GM19099 (cell line): ENCODE measurements around the gene TBC1D22B.

Experiments
- POLR2A ChIP-seq: IDR thresholded peaks from 3 replicates; pipeline ENCODE4 v1.6.1; 2011; ENCODE audit warnings: low read depth; ENCODE audit not compliant: insufficient read length; ENCODE audit errors: extremely low read depth

TBC1D22B gene

GRCh38 chr6:37273690-37274089, 16.1 kb downstream of the TBC1D22B start:
- TF ChIP-seq POLR2A, result no peak

- no peak for TF ChIP-seq POLR2A
Measured at GRCh38 chr6:37275350-37275749, 17.8 kb downstream of the TBC1D22B start.

- TF ChIP-seq POLR2A, result no peak
Measured at GRCh38 chr6:37277001-37277409, 19.4 kb downstream of the TBC1D22B start.

- TF ChIP-seq POLR2A, result no peak
Measured at GRCh38 chr6:37279366-37280134, 22.0 kb downstream of the TBC1D22B start.

GRCh38 chr6:37280162-37280887, 22.8 kb downstream of the TBC1D22B start:
- no peak for TF ChIP-seq POLR2A

GRCh38 chr6:37282371-37282770, 24.8 kb downstream of the TBC1D22B start:
- TF ChIP-seq POLR2A, result no peak

GRCh38 chr6:37283268-37283667, 25.7 kb downstream of the TBC1D22B start:
- no peak for TF ChIP-seq POLR2A

GRCh38 chr6:37283671-37284151, 26.1 kb downstream of the TBC1D22B start:
- TF ChIP-seq POLR2A, result no peak

- no peak for TF ChIP-seq POLR2A
Measured at GRCh38 chr6:37284781-37285180, 27.2 kb downstream of the TBC1D22B start.

GRCh38 chr6:37285861-37286311, 28.3 kb downstream of the TBC1D22B start:
- no peak for TF ChIP-seq POLR2A

GRCh38 chr6:37287519-37288157, 30.1 kb downstream of the TBC1D22B start:
- no peak for TF ChIP-seq POLR2A

- no peak for TF ChIP-seq POLR2A
Measured at GRCh38 chr6:37288247-37288646, 30.7 kb downstream of the TBC1D22B start.

GRCh38 chr6:37289931-37290330, 32.4 kb downstream of the TBC1D22B start:
- no peak for TF ChIP-seq POLR2A

- no peak for TF ChIP-seq POLR2A
Measured at GRCh38 chr6:37293426-37293825, 35.9 kb downstream of the TBC1D22B start.

GRCh38 chr6:37298958-37299357, 41.4 kb downstream of the TBC1D22B start:
- TF ChIP-seq POLR2A, result no peak

GRCh38 chr6:37299990-37300389, 42.4 kb downstream of the TBC1D22B start:
- no peak for TF ChIP-seq POLR2A

GRCh38 chr6:37302086-37302686, 44.6 kb downstream of the TBC1D22B start:
- no peak for TF ChIP-seq POLR2A
